RWPE1 (cell line): ENCODE data around the gene RCAN2.
A peak's percentile ranks its signal among the peaks of the same experiment; 100 is the strongest.

Experiments used
- CTCF ChIA-PET: fragments of 350-600 bp; sonication (Branson Sonifier 250); formaldehyde crosslinking; extraction: SDS; loops from one replicate; lab custom pipeline; 2021; lab: Yijun Ruan, JAX
- POLR2A ChIA-PET: fragments of 400-600 bp; formaldehyde crosslinking; extraction: SDS; loops from one replicate; lab custom pipeline; 2020; ENCODE audit warnings: antibody characterized with exemption; ENCODE audit not compliant: low non-redundant PET; lab: Yijun Ruan, JAX
- DNase-seq: peaks from one replicate; pipeline ENCODE4 v3.0.0; 2012; ENCODE audit warnings: low spot score
- H3K27ac ChIP-seq: fragments of 450-650 bp; 2 replicates; pipeline ENCODE4 v1.5.1; 2017
- CTCF ChIP-seq: fragments of 450-650 bp; conservative IDR thresholded peaks from 2 replicates; pipeline ENCODE4 v1.5.1; 2017; ENCODE audit warnings: low read depth, mild to moderate bottlenecking

RCAN2 gene

GRCh38 chr6:46502486-46503119, 11.4 kb upstream of the RCAN2 start:
- ChIA-PET POLR2A (no interaction called here), CTCF (interaction anchor here (0.9 kb wide), 1 partner anchor 20 kb away, joined by 3 read pairs; no protein-coding TSS in a partner anchor)
- no peak for TF ChIP-seq CTCF
- H3K27ac ChIP-seq: no peak overlapping the region
- no peak for DNase-seq

GRCh38 chr6:46501136-46502089, 10.2 kb upstream of the RCAN2 start:
- ChIA-PET POLR2A (no interaction called here), CTCF (interaction anchor here (0.6 kb wide), 1 partner anchor 23 kb away, joined by 3 read pairs; no protein-coding TSS in a partner anchor)
- TF ChIP-seq CTCF: no peak
- no peak overlapping the region for H3K27ac ChIP-seq
- DNase-seq: no peak

DNA sequence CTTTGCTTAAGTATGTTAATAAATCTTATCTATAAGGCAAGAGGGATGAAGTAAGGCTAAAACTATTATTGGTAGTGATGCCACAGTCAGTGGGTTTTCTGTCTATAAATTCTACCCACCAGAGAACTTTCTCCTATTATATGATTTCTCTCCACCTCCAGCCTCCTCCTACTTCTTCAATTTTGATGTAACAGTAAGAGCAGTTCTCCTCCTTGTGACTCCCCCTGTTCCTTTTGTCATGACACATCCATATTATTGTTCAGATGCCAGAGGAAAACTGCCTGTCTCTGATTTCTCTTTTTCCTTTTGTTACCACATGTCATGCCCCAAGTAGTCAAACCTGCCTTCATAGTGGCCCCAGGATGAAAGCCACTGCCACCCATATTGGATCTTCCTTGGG, 9.1 kb upstream of the RCAN2 start:
- POLR2A ChIA-PET: no interaction called here
- DNase-seq: no peak
- H3K27ac ChIP-seq: no peak overlapping the region
- no peak for TF ChIP-seq CTCF
- CTCF ChIA-PET: no interaction called here

- ChIA-PET POLR2A (no interaction called here), CTCF (interaction anchor here (1.0 to 1.1 kb wide), 2 partner anchors 17 to 22 kb away, joined by 3 to 4 read pairs; no protein-coding TSS in a partner anchor)
- TF ChIP-seq CTCF: peak; percentile 37; the same call in 1 of the 2 replicates
- H3K27ac ChIP-seq: no peak overlapping the region
- peak; percentile 8 for DNase-seq
Observed at GRCh38 chr6:46491628-46492547, 639 bp upstream of the RCAN2 start.

DNA sequence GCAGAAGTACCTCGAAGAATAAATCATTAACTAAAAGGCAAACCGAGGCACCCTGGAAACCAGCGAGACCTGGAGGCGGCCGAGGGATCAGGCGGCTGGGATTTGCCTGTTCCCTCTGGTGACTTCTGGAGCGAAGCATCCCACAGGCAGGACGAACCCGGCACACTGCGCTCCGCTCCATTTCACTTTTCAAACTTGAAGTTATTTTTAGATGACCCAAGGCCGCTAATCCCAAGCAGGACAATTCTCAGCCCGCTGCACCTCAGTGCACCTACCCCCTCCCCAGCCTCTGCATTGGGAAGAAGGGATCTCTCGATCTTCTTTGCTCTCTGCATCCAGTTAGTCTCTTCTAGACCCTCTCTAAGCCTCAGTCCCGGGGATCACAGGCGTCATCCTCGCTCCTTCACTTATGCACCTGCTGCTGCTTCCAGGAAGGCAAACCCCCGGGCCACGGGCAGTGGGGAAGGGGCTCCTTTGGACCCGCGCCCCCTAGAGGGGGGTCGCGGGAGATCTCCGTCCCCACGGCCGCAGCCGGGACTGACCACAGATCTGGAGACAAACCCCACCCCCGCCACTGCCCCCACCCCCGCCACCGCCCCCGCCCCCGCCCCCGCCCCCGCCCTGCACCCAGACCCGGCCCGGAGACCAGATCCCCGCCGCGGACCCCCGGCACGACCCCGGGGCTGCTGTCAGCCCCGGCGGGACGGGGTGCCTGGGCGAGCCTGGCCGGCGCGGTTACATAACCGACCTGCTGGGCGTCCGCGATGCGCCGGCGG, 636 bp downstream of the RCAN2 start:
- TF ChIP-seq CTCF: no peak
- ChIA-PET CTCF (no interaction called here), POLR2A (no interaction called here)
- H3K27ac ChIP-seq: no peak overlapping the region
- no peak for DNase-seq
